ENCODE data around the gene COQ7. TPM values are rescaled to one million over a fixed set of nuclear protein-coding genes. Genes with fewer than 3 reads are reported as not detected.

Gene COQ7
- total RNA-seq, 1 donor from 2014 or later: 14.0 TPM

GRCh38 chr16:19071811-19072777 lies 4.7 kb downstream of the COQ7 start:
- Mint-ChIP-seq H3K4me1 (ENCODE audit: low read depth, unreplicated experiment) (peaks cover 3% of the 10 kb centered on the region), H3K27ac (ENCODE audit: unreplicated experiment) (no peak overlapping the region), H3K9me3 (ENCODE audit: unreplicated experiment) (no peaks in the 10 kb centered on the region), H3K36me3 (ENCODE audit: low read depth, unreplicated experiment) (peaks cover 4% of the 10 kb centered on the region), H3K4me3 (ENCODE audit: unreplicated experiment) (no peak overlapping the region), H3K27me3 (ENCODE audit: low read depth, unreplicated experiment) (no peaks in the 10 kb centered on the region)
- Histone ChIP-seq H4K20me1 (ENCODE audit: insufficient read depth, low read length) (no peaks in the 10 kb centered on the region), H3K9ac (ENCODE audit: low read length) (no peak overlapping the region), H3K4me1 (ENCODE audit: insufficient read depth, low read length) (no peaks in the 10 kb centered on the region), H3K79me2 (ENCODE audit: insufficient read depth, low read length) (peaks cover 7% of the 10 kb centered on the region), H3K4me3 (ENCODE audit: insufficient read depth, low read depth, low read length) (no peak overlapping the region), H2AFZ (ENCODE audit: low read depth, low read length) (no peak overlapping the region), H3K4me2 (ENCODE audit: low read length) (no peak overlapping the region), H3K27ac (ENCODE audit: low read depth, low read length) (no peak overlapping the region), H3K9me3 (ENCODE audit: insufficient read depth, low read depth, low read length) (no peaks in the 10 kb centered on the region), H3K36me3 (ENCODE audit: insufficient read depth, low read length) (peaks cover 7% of the 10 kb centered on the region), H3K27me3 (ENCODE audit: insufficient read depth, low read length) (no peaks in the 10 kb centered on the region)
- TF ChIP-seq CTCF (IDR thresholded peaks at IDR 0.05; ENCODE audit: insufficient read depth, low read depth, low read length) (peak; percentile 67), EZH2 (IDR thresholded peaks at IDR 0.05; ENCODE audit: insufficient read depth, low read length) (no peak)
- DNase-seq (ENCODE audit: low read depth) (peak; percentile 11), FAIRE-seq (no peak)

- TF ChIP-seq CTCF (IDR thresholded peaks at IDR 0.05; ENCODE audit: insufficient read depth, low read depth, low read length) (no peak), EZH2 (IDR thresholded peaks at IDR 0.05; ENCODE audit: insufficient read depth, low read length) (no peak)
- Mint-ChIP-seq H3K27me3 (ENCODE audit: low read depth, unreplicated experiment) (no peaks in the 10 kb centered on the region), H3K4me1 (ENCODE audit: low read depth, unreplicated experiment) (peaks cover 3% of the 10 kb centered on the region), H3K36me3 (ENCODE audit: low read depth, unreplicated experiment) (peaks cover 4% of the 10 kb centered on the region), H3K4me3 (ENCODE audit: unreplicated experiment) (no peak overlapping the region), H3K27ac (ENCODE audit: unreplicated experiment) (no peak overlapping the region), H3K9me3 (ENCODE audit: unreplicated experiment) (no peaks in the 10 kb centered on the region)
- no peak overlapping the region for H3K9ac ChIP-seq (ENCODE audit: low read length)
- H4K20me1 ChIP-seq (ENCODE audit: insufficient read depth, low read length): no peaks in the 10 kb centered on the region
- peaks cover 2% of the 10 kb centered on the region for H3K79me2 ChIP-seq (ENCODE audit: insufficient read depth, low read length)
- H2AFZ ChIP-seq (ENCODE audit: low read depth, low read length): no peak overlapping the region
- FAIRE-seq: no peak
- no peak overlapping the region for H3K27ac ChIP-seq (ENCODE audit: low read depth, low read length)
- H3K4me1 ChIP-seq (ENCODE audit: insufficient read depth, low read length): no peaks in the 10 kb centered on the region
- no peak overlapping the region for H3K4me2 ChIP-seq (ENCODE audit: low read length)
- no peak overlapping the region for H3K4me3 ChIP-seq (ENCODE audit: insufficient read depth, low read depth, low read length)
- no peak for DNase-seq (ENCODE audit: low read depth)
- H3K27me3 ChIP-seq (ENCODE audit: insufficient read depth, low read length): no peaks in the 10 kb centered on the region
- H3K9me3 ChIP-seq (ENCODE audit: insufficient read depth, low read depth, low read length): no peaks in the 10 kb centered on the region
- H3K36me3 ChIP-seq (ENCODE audit: insufficient read depth, low read length): peaks cover 8% of the 10 kb centered on the region
Observed at GRCh38 chr16:19073344-19073743, 5.9 kb downstream of the COQ7 start.

DNA sequence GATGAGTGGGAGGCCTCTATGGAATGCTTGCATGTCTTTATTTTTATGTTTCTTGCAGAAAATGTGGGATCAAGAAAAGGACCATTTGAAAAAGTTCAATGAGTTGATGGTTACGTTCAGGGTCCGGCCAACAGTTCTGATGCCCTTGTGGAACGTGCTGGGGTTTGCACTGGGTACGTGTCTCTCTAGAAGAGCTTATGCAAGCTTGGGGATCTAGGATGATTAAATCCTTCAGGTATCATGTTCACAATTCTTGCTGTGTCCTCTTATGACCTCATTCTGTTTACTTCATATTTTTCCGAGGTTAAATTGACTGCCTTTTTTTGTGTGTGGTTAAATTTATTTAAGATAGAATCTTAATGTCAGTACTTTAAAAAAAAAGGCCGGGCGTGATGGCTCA lies 6.4 kb downstream of the COQ7 start:
- no peaks in the 10 kb centered on the region for H3K27me3 Mint-ChIP-seq (ENCODE audit: low read depth, unreplicated experiment)
- H3K36me3 Mint-ChIP-seq (ENCODE audit: low read depth, unreplicated experiment): peaks cover 8% of the 10 kb centered on the region
- H3K36me3 ChIP-seq (ENCODE audit: insufficient read depth, low read length): peaks cover 8% of the 10 kb centered on the region
- H2AFZ ChIP-seq (ENCODE audit: low read depth, low read length): no peak overlapping the region
- H4K20me1 ChIP-seq (ENCODE audit: insufficient read depth, low read length): no peaks in the 10 kb centered on the region
- H3K9me3 ChIP-seq (ENCODE audit: insufficient read depth, low read depth, low read length): no peaks in the 10 kb centered on the region
- no peak overlapping the region for H3K9ac ChIP-seq (ENCODE audit: low read length)
- FAIRE-seq (no peak), DNase-seq (ENCODE audit: low read depth) (no peak)
- TF ChIP-seq EZH2 (IDR thresholded peaks at IDR 0.05; ENCODE audit: insufficient read depth, low read length) (no peak), CTCF (IDR thresholded peaks at IDR 0.05; ENCODE audit: insufficient read depth, low read depth, low read length) (no peak)
- no peaks in the 10 kb centered on the region for H3K27me3 ChIP-seq (ENCODE audit: insufficient read depth, low read length)
- no peak overlapping the region for H3K27ac Mint-ChIP-seq (ENCODE audit: unreplicated experiment)
- no peak overlapping the region for H3K4me2 ChIP-seq (ENCODE audit: low read length)
- H3K4me3 ChIP-seq (ENCODE audit: insufficient read depth, low read depth, low read length): no peak overlapping the region
- H3K27ac ChIP-seq (ENCODE audit: low read depth, low read length): no peak overlapping the region
- no peaks in the 10 kb centered on the region for H3K4me1 ChIP-seq (ENCODE audit: insufficient read depth, low read length)
- H3K9me3 Mint-ChIP-seq (ENCODE audit: unreplicated experiment): no peaks in the 10 kb centered on the region
- no peak overlapping the region for H3K4me3 Mint-ChIP-seq (ENCODE audit: unreplicated experiment)
- H3K79me2 ChIP-seq (ENCODE audit: insufficient read depth, low read length): no peaks in the 10 kb centered on the region
- peaks cover under 1% of the 10 kb centered on the region for H3K4me1 Mint-ChIP-seq (ENCODE audit: low read depth, unreplicated experiment)
